CD8-positive, alpha-beta memory T cell (primary cell): ENCODE measurements around the gene CNIH2. TPM values are rescaled to one million over a fixed set of nuclear protein-coding genes. Genes with fewer than 3 reads are reported as not detected.

Experiments used
- CTCF ChIA-PET: fragments of 350-600 bp; sonication (Branson Sonifier 250); formaldehyde crosslinking; loops from one replicate; lab custom pipeline; 2021; ENCODE audit warnings: antibody characterized with exemption; lab: Charles Lee
- POLR2A ChIA-PET: fragments of 350-600 bp; sonication (Branson Sonifier 250); formaldehyde crosslinking; loops from one replicate; lab custom pipeline; 2021; ENCODE audit warnings: antibody characterized with exemption; lab: Charles Lee
- DNase-seq, 5 donors: peaks; one replicate each; pipeline versions ENCODE4 v3.0.0 to v3.0.0-alpha.2; 2020 to 2022; ENCODE audit warnings: mixed read lengths in 1 of 5
- H3K27ac ChIP-seq: one replicate; pipeline ENCODE4 v1.7.0; 2013; ENCODE audit warnings: low read depth, mild to moderate bottlenecking, low read length, moderate library complexity
- H3K27me3 ChIP-seq: 2 replicates; pipeline ENCODE4 v1.7.0; 2013; ENCODE audit warnings: low read length, mild to moderate bottlenecking; ENCODE audit not compliant: insufficient read depth, poor library complexity, severe bottlenecking
- H3K36me3 ChIP-seq: 2 replicates; pipeline ENCODE4 v1.7.0; 2013; ENCODE audit warnings: mild to moderate bottlenecking, low read length, moderate library complexity; ENCODE audit not compliant: insufficient read depth
- H3K4me1 ChIP-seq: 2 replicates; pipeline ENCODE4 v1.7.0; 2013; ENCODE audit warnings: mild to moderate bottlenecking, low read length, moderate library complexity; ENCODE audit not compliant: insufficient read depth
- H3K4me3 ChIP-seq: 2 replicates; pipeline ENCODE4 v1.7.0; 2013; ENCODE audit warnings: mild to moderate bottlenecking, low read length
- H3K9me3 ChIP-seq: 2 replicates; pipeline ENCODE4 v1.7.0; 2013; ENCODE audit warnings: mild to moderate bottlenecking, low read length
- H3K27ac Mint-ChIP-seq, 8 donors: one replicate each; pipeline ENCODE4 v1.8.0; 2020 to 2021; ENCODE audit warnings: mixed read lengths in 8 of 8, mild to moderate bottlenecking in 6 of 8, inconsistent platforms in 3 of 8, moderate library complexity in 3 of 8
- H3K27me3 Mint-ChIP-seq, 2 donors: one replicate each; pipeline ENCODE4 v1.8.0; 2020 to 2021; ENCODE audit warnings: mixed read lengths in 2 of 2, mild to moderate bottlenecking in 1 of 2, moderate library complexity in 1 of 2
- H3K36me3 Mint-ChIP-seq, 3 donors: one replicate each; pipeline ENCODE4 v1.8.0; 2020 to 2021; ENCODE audit warnings: mixed read lengths in 3 of 3, inconsistent platforms in 1 of 3, mild to moderate bottlenecking in 1 of 3
- H3K4me1 Mint-ChIP-seq, 3 donors: one replicate each; pipeline ENCODE4 v1.8.0; 2020 to 2021; ENCODE audit warnings: mixed read lengths in 3 of 3, inconsistent platforms in 1 of 3, mild to moderate bottlenecking in 1 of 3
- H3K4me3 Mint-ChIP-seq, 7 donors: one replicate each; pipeline ENCODE4 v1.8.0; 2020 to 2021; ENCODE audit warnings: mixed read lengths in 7 of 7, mild to moderate bottlenecking in 6 of 7, moderate library complexity in 4 of 7, inconsistent platforms in 2 of 7
- H3K9me3 Mint-ChIP-seq, 5 donors: one replicate each; pipeline ENCODE4 v1.8.0; 2020 to 2022; ENCODE audit warnings: mixed read lengths in 5 of 5, mild to moderate bottlenecking in 3 of 5, moderate library complexity in 2 of 5, inconsistent platforms in 1 of 5
- polyA plus RNA-seq: library from polyadenylated mRNA; unstranded; fragments of 300-500 nt; fragmentation: Illumina TruSeq; gene quantifications from one replicate; pipeline ENCODE4 v1.2.3, GENCODE V29; 2021
- total RNA-seq, 2 experiments: library from RNA; stranded (reverse); gene quantifications; one replicate each; pipeline ENCODE4 v1.2.3, GENCODE V29; 2021

CNIH2 gene
- total and polyA plus RNA-seq, 3 experiments from 2014 or later: 2.7 to 2.8 TPM; not detected in 1

GRCh38 chr11:66292543-66293332, 14.8 kb downstream of the CNIH2 start:
- CTCF ChIA-PET: no interaction called here
- DNase-seq: no peak

GRCh38 chr11:66293352-66293751, 15.4 kb downstream of the CNIH2 start:
- H3K9me3 ChIP-seq: no peaks in the 10 kb centered on the region
- no peak for DNase-seq
- Mint-ChIP-seq H3K27me3 (peaks cover 14 to 24% of the 10 kb centered on the region in 2 donors), H3K27ac (no peak overlapping the region), H3K4me1 (peaks cover 23 to 30% (median 27%) of the 10 kb centered on the region in 3 donors), H3K9me3 (no peaks in the 10 kb centered on the region), H3K36me3 (peaks cover 0 to 4% (median 4%) of the 10 kb centered on the region in 3 donors), H3K4me3 (peak overlapping the region in 3 of 7 donors; percentile 3 to 80 (median 49))
- ChIA-PET POLR2A (no interaction called here), CTCF (no interaction called here)
- no peak overlapping the region for H3K4me3 ChIP-seq
- no peak overlapping the region for H3K27ac ChIP-seq
- peaks cover 15% of the 10 kb centered on the region for H3K27me3 ChIP-seq
- peaks cover 11% of the 10 kb centered on the region for H3K4me1 ChIP-seq
- no peaks in the 10 kb centered on the region for H3K36me3 ChIP-seq

More at GRCh38 chr11:66292543-66293332, 14.8 kb downstream of the CNIH2 start:
- peaks cover 14 to 24% of the 10 kb centered on the region in 2 donors for H3K27me3 Mint-ChIP-seq
- POLR2A ChIA-PET: no interaction called here
- H3K9me3 ChIP-seq: no peaks in the 10 kb centered on the region
- peaks cover 23 to 36% (median 27%) of the 10 kb centered on the region in 3 donors for H3K4me1 Mint-ChIP-seq
- no peaks in the 10 kb centered on the region for H3K9me3 Mint-ChIP-seq
- peaks cover 18% of the 10 kb centered on the region for H3K4me1 ChIP-seq
- peak overlapping the region in 3 of 8 donors; percentile 29 to 44 (median 37) for H3K27ac Mint-ChIP-seq
- H3K27me3 ChIP-seq: peaks cover 15% of the 10 kb centered on the region
- H3K4me3 ChIP-seq: no peak overlapping the region
- no peak overlapping the region for H3K27ac ChIP-seq
- no peaks in the 10 kb centered on the region for H3K36me3 ChIP-seq
- peak overlapping the region; percentile 33 to 80 (median 69) for H3K4me3 Mint-ChIP-seq
- peaks cover 0 to 5% (median 4%) of the 10 kb centered on the region in 3 donors for H3K36me3 Mint-ChIP-seq

- peaks cover 9% of the 10 kb centered on the region for H3K4me1 ChIP-seq
- ChIA-PET POLR2A (no interaction called here), CTCF (no interaction called here)
- no peak overlapping the region for H3K4me3 ChIP-seq
- no peak overlapping the region for H3K27ac ChIP-seq
- Mint-ChIP-seq H3K27ac (no peak overlapping the region), H3K9me3 (no peaks in the 10 kb centered on the region), H3K36me3 (peaks cover 0 to 4% (median 2%) of the 10 kb centered on the region in 3 donors), H3K27me3 (peaks cover 14 to 24% of the 10 kb centered on the region in 2 donors), H3K4me3 (peak overlapping the region in 1 of 7 donors; percentile 49), H3K4me1 (peaks cover 23 to 27% (median 26%) of the 10 kb centered on the region in 3 donors)
- no peaks in the 10 kb centered on the region for H3K36me3 ChIP-seq
- peaks cover 15% of the 10 kb centered on the region for H3K27me3 ChIP-seq
- no peaks in the 10 kb centered on the region for H3K9me3 ChIP-seq
- DNase-seq: no peak
These were observed 16.0 kb downstream of the CNIH2 start for GRCh38 chr11:66293777-66294625.

- no peaks in the 10 kb centered on the region for H3K36me3 ChIP-seq
- no peak overlapping the region for H3K27ac ChIP-seq
- ChIA-PET POLR2A (interaction anchor here (0.5 kb wide), 1 partner anchor 96 kb away, joined by 4 read pairs; no protein-coding TSS in a partner anchor), CTCF (interaction anchor here (1.2 kb wide), 1 partner anchor 17 kb away, joined by 3 read pairs; no protein-coding TSS in a partner anchor)
- H3K9me3 ChIP-seq: no peaks in the 10 kb centered on the region
- no peak overlapping the region for H3K4me3 Mint-ChIP-seq
- H3K27me3 ChIP-seq: peaks cover 15% of the 10 kb centered on the region
- no peak overlapping the region for H3K4me3 ChIP-seq
- no peaks in the 10 kb centered on the region for H3K9me3 Mint-ChIP-seq
- DNase-seq: no peak
- H3K27me3 Mint-ChIP-seq: peaks cover 12 to 24% of the 10 kb centered on the region in 2 donors
- H3K4me1 Mint-ChIP-seq: peaks cover 14 to 18% (median 17%) of the 10 kb centered on the region in 3 donors
- peaks cover 5% of the 10 kb centered on the region for H3K4me1 ChIP-seq
- no peak overlapping the region for H3K27ac Mint-ChIP-seq
- peaks cover 0 to 4% (median 0%) of the 10 kb centered on the region in 3 donors for H3K36me3 Mint-ChIP-seq
These were observed 16.9 kb downstream of the CNIH2 start for GRCh38 chr11:66294626-66295620.

- POLR2A ChIA-PET: no interaction called here
- no peak for DNase-seq
- H3K36me3 ChIP-seq: no peaks in the 10 kb centered on the region
- H3K27me3 ChIP-seq: peaks cover 11% of the 10 kb centered on the region
- H3K9me3 ChIP-seq: no peaks in the 10 kb centered on the region
- Mint-ChIP-seq H3K27me3 (peaks cover 12 to 15% of the 10 kb centered on the region in 2 donors), H3K9me3 (no peaks in the 10 kb centered on the region), H3K36me3 (peaks cover 0 to 3% (median 0%) of the 10 kb centered on the region in 3 donors), H3K4me1 (peaks cover 3 to 4% (median 3%) of the 10 kb centered on the region in 3 donors), H3K4me3 (no peak overlapping the region), H3K27ac (peak overlapping the region in 1 of 8 donors; percentile 41)
- CTCF ChIA-PET: interaction anchor here (7.4 kb wide), 1 partner anchor 13 kb away, joined by 36 read pairs; no protein-coding TSS in a partner anchor
- no peak overlapping the region for H3K27ac ChIP-seq
- no peaks in the 10 kb centered on the region for H3K4me1 ChIP-seq
- H3K4me3 ChIP-seq: no peak overlapping the region
These were observed 19.6 kb downstream of the CNIH2 start for GRCh38 chr11:66297610-66298009.

- H3K27me3 ChIP-seq: no peaks in the 10 kb centered on the region
- H3K9me3 ChIP-seq: no peaks in the 10 kb centered on the region
- Mint-ChIP-seq H3K36me3 (no peaks in the 10 kb centered on the region), H3K9me3 (no peaks in the 10 kb centered on the region), H3K4me3 (no peak overlapping the region), H3K27ac (peak overlapping the region in 1 of 8 donors; percentile 44), H3K27me3 (peaks cover 3 to 4% of the 10 kb centered on the region in 2 donors), H3K4me1 (no peaks in the 10 kb centered on the region)
- ChIA-PET POLR2A (no interaction called here), CTCF (interaction anchor here (0.6 to 7.4 kb wide), 2 partner anchors 12 to 624 kb away, joined by 3 to 36 read pairs; no protein-coding TSS in a partner anchor)
- no peaks in the 10 kb centered on the region for H3K36me3 ChIP-seq
- H3K27ac ChIP-seq: no peak overlapping the region
- no peak overlapping the region for H3K4me3 ChIP-seq
- DNase-seq: no peak
- no peaks in the 10 kb centered on the region for H3K4me1 ChIP-seq
These were observed 21.2 kb downstream of the CNIH2 start for GRCh38 chr11:66299186-66299585.

- no peaks in the 10 kb centered on the region for H3K27me3 Mint-ChIP-seq
- no peak for DNase-seq
- no peak overlapping the region for H3K27ac ChIP-seq
- H3K4me1 ChIP-seq: no peaks in the 10 kb centered on the region
- peak overlapping the region in 1 of 8 donors; percentile 84 for H3K27ac Mint-ChIP-seq
- H3K27me3 ChIP-seq: no peaks in the 10 kb centered on the region
- no peaks in the 10 kb centered on the region for H3K36me3 ChIP-seq
- H3K36me3 Mint-ChIP-seq: no peaks in the 10 kb centered on the region
- ChIA-PET CTCF (interaction anchor here (0.9 to 7.4 kb wide), 2 partner anchors 8 to 86 kb away, joined by 4 to 36 read pairs; no protein-coding TSS in a partner anchor), POLR2A (no interaction called here)
- no peak overlapping the region for H3K4me3 Mint-ChIP-seq
- H3K4me1 Mint-ChIP-seq: no peaks in the 10 kb centered on the region
- H3K4me3 ChIP-seq: no peak overlapping the region
- H3K9me3 Mint-ChIP-seq: no peaks in the 10 kb centered on the region
- no peaks in the 10 kb centered on the region for H3K9me3 ChIP-seq
These were observed 24.7 kb downstream of the CNIH2 start for GRCh38 chr11:66302656-66303055.
